ENCODE data around the gene LINC00305. TPM values are rescaled to one million over a fixed set of nuclear protein-coding genes. Genes with fewer than 3 reads are reported as not detected.
A peak's percentile ranks its signal among the peaks of the same experiment; 100 is the strongest.

The LINC00305 gene
- polyA plus RNA-seq, 1 donor from 2014 or later = not detected

DNA sequence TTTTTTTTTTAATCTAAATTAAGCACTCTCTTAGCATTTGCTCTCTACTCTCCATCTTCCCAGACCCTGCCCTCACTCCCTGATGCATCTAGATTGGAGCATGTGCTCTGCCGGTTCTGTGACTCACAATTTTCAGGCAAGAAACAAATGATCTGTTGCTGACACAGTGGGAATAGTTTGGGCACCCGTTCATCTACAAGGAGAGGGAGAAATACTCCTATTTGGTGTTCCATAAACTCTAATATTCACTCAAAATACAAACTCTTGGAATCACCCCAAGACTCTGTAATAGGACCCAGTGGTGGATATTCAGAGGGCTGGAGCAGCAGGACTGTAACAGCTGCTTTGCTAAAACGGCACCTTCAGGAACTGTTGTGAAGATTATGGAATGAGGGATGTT is 37.1 kb upstream of the LINC00305 start:
- Histone ChIP-seq H2AFZ (ENCODE audit: low read depth, low read length) (no peak overlapping the region), H3K9ac (ENCODE audit: low read length) (no peak overlapping the region), H3K4me3 (ENCODE audit: low read length) (no peak overlapping the region), H3K9me2 (ENCODE audit: insufficient read depth, low read length) (no peaks in the 10 kb centered on the region), H3K27me3 (ENCODE audit: insufficient read depth, low read depth, low read length) (no peaks in the 10 kb centered on the region), H3K27ac (ENCODE audit: low read length) (no peak overlapping the region), H3K36me3 (ENCODE audit: insufficient read depth, low read length) (no peaks in the 10 kb centered on the region), H3K9me3 (ENCODE audit: low read length) (no peaks in the 10 kb centered on the region), H3F3A (ENCODE audit: insufficient read depth, low read length, poor library complexity, severe bottlenecking) (no peaks in the 10 kb centered on the region), H3K79me2 (replicated peaks; ENCODE audit: insufficient read depth, low read length) (no peaks in the 10 kb centered on the region), H4K20me1 (ENCODE audit: insufficient read depth) (no peaks in the 10 kb centered on the region), H3K4me2 (ENCODE audit: low read length) (no peak overlapping the region)
- TF ChIP-seq EP300 (conservative IDR thresholded peaks at IDR 0.05; ENCODE audit: poor library complexity, severe bottlenecking) (no peak), EZH2 (IDR thresholded peaks at IDR 0.05; ENCODE audit: borderline replicate concordance, insufficient read depth, low read length, poor library complexity, severe bottlenecking) (no peak), MXI1 (conservative IDR thresholded peaks at IDR 0.05; ENCODE audit: poor library complexity, severe bottlenecking) (no peak), RAD21 (conservative IDR thresholded peaks at IDR 0.05) (no peak), POLR2AphosphoS5 (IDR thresholded peaks at IDR 0.05) (no peak), TAF1 (IDR thresholded peaks at IDR 0.05; ENCODE audit: low read depth) (no peak), SMC3 (conservative IDR thresholded peaks at IDR 0.05; ENCODE audit: poor library complexity) (no peak)
- TF ChIP-seq, protein P1, sequence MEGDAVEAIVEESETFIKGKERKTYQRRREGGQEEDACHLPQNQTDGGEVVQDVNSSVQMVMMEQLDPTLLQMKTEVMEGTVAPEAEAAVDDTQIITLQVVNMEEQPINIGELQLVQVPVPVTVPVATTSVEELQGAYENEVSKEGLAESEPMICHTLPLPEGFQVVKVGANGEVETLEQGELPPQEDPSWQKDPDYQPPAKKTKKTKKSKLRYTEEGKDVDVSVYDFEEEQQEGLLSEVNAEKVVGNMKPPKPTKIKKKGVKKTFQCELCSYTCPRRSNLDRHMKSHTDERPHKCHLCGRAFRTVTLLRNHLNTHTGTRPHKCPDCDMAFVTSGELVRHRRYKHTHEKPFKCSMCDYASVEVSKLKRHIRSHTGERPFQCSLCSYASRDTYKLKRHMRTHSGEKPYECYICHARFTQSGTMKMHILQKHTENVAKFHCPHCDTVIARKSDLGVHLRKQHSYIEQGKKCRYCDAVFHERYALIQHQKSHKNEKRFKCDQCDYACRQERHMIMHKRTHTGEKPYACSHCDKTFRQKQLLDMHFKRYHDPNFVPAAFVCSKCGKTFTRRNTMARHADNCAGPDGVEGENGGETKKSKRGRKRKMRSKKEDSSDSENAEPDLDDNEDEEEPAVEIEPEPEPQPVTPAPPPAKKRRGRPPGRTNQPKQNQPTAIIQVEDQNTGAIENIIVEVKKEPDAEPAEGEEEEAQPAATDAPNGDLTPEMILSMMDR (IDR thresholded peaks at IDR 0.05; ENCODE audit: poor library complexity, severe bottlenecking) = no peak
- TF ChIP-seq, protein P2, sequence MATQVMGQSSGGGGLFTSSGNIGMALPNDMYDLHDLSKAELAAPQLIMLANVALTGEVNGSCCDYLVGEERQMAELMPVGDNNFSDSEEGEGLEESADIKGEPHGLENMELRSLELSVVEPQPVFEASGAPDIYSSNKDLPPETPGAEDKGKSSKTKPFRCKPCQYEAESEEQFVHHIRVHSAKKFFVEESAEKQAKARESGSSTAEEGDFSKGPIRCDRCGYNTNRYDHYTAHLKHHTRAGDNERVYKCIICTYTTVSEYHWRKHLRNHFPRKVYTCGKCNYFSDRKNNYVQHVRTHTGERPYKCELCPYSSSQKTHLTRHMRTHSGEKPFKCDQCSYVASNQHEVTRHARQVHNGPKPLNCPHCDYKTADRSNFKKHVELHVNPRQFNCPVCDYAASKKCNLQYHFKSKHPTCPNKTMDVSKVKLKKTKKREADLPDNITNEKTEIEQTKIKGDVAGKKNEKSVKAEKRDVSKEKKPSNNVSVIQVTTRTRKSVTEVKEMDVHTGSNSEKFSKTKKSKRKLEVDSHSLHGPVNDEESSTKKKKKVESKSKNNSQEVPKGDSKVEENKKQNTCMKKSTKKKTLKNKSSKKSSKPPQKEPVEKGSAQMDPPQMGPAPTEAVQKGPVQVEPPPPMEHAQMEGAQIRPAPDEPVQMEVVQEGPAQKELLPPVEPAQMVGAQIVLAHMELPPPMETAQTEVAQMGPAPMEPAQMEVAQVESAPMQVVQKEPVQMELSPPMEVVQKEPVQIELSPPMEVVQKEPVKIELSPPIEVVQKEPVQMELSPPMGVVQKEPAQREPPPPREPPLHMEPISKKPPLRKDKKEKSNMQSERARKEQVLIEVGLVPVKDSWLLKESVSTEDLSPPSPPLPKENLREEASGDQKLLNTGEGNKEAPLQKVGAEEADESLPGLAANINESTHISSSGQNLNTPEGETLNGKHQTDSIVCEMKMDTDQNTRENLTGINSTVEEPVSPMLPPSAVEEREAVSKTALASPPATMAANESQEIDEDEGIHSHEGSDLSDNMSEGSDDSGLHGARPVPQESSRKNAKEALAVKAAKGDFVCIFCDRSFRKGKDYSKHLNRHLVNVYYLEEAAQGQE (IDR thresholded peaks at IDR 0.05; ENCODE audit: borderline replicate concordance) = no peak

DNA sequence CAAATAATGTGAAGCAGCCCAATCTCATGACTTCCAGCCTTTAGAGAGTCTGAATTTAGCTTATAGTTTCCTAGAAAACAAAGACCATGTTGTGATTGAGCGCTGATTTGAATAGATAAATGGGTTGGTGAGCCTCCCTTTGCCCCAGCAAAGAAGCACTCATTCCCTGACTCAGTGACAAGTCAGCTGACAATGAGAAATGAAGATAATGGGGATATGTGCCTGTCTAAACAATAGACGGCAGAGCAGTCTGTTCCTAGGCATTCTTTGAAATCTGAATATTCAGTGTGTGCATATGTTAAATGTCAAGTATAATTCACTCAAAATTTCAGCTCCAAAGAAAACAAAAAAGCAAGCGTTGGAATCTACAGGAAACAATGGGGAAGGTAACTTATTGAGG is 34.8 kb upstream of the LINC00305 start:
- Histone ChIP-seq H3K27me3 (ENCODE audit: insufficient read depth, low read depth, low read length) (no peaks in the 10 kb centered on the region), H3K36me3 (ENCODE audit: insufficient read depth, low read length) (no peaks in the 10 kb centered on the region), H3K4me2 (ENCODE audit: low read length) (no peak overlapping the region), H3K9ac (ENCODE audit: low read length) (no peak overlapping the region), H4K20me1 (ENCODE audit: insufficient read depth) (no peaks in the 10 kb centered on the region), H3K9me2 (ENCODE audit: insufficient read depth, low read length) (no peaks in the 10 kb centered on the region), H3K9me3 (ENCODE audit: low read length) (no peaks in the 10 kb centered on the region), H3K79me2 (replicated peaks; ENCODE audit: insufficient read depth, low read length) (no peaks in the 10 kb centered on the region), H3K27ac (ENCODE audit: low read length) (peak overlapping the region; percentile 70), H3F3A (ENCODE audit: insufficient read depth, low read length, poor library complexity, severe bottlenecking) (no peaks in the 10 kb centered on the region), H2AFZ (ENCODE audit: low read depth, low read length) (no peak overlapping the region), H3K4me3 (ENCODE audit: low read length) (peak overlapping the region; percentile 27)
- TF ChIP-seq TAF1 (IDR thresholded peaks at IDR 0.05; ENCODE audit: low read depth) (no peak), POLR2AphosphoS5 (IDR thresholded peaks at IDR 0.05) (peak; percentile 59), MXI1 (conservative IDR thresholded peaks at IDR 0.05; ENCODE audit: poor library complexity, severe bottlenecking) (no peak), RAD21 (conservative IDR thresholded peaks at IDR 0.05) (peak; percentile 36), SMC3 (conservative IDR thresholded peaks at IDR 0.05; ENCODE audit: poor library complexity) (no peak), EP300 (conservative IDR thresholded peaks at IDR 0.05; ENCODE audit: poor library complexity, severe bottlenecking) (peak; percentile 90)
- TF ChIP-seq, protein P2 (IDR thresholded peaks at IDR 0.05; ENCODE audit: borderline replicate concordance) = no peak
- TF ChIP-seq, protein P1 (IDR thresholded peaks at IDR 0.05; ENCODE audit: poor library complexity, severe bottlenecking) = no peak
